Measurements from ENCODE around the gene EVA1B. TPM values are rescaled to one million over a fixed set of nuclear protein-coding genes. Genes with fewer than 3 reads are reported as not detected.

The EVA1B gene
- total and polyA plus RNA-seq, 2 of the 13 experiments (the other 11 are each of a cell fraction or from before 2014, with no cell fraction given): 3.9 to 6.6 TPM

Other genes starting within 250 kb of the EVA1B start
- gene TEKT2, start 239.6 kb downstream of the EVA1B start, total RNA-seq (2016; rRNA removed; fragmentation: Illumina TruSeq; extraction: Trizol): 0.31 and 0.35 TPM in 2 replicates
- gene TEKT2, start 239.6 kb downstream of the EVA1B start, polyA plus RNA-seq (2011; rRNA removed): 0.24 and 0.38 TPM in 2 replicates
- 30.6 and 31.7 TPM in 2 replicates for gene ADPRS, start 234.8 kb downstream of the EVA1B start, total RNA-seq (2016; rRNA removed; fragmentation: Illumina TruSeq; extraction: Trizol)
- 36.4 and 36.6 TPM in 2 replicates for gene ADPRS, start 234.8 kb downstream of the EVA1B start, polyA plus RNA-seq (2011; rRNA removed)
- 0.04 and 0.24 TPM in 2 replicates for gene COL8A2, start 198.4 kb downstream of the EVA1B start, total RNA-seq (2016; rRNA removed; fragmentation: Illumina TruSeq; extraction: Trizol)
- 0.13 and 0.24 TPM in 2 replicates for gene COL8A2, start 198.4 kb downstream of the EVA1B start, polyA plus RNA-seq (2011; rRNA removed)
- 62.4 and 66.7 TPM in 2 replicates for gene TRAPPC3, start 174.2 kb downstream of the EVA1B start, total RNA-seq (2016; rRNA removed; fragmentation: Illumina TruSeq; extraction: Trizol)
- gene TRAPPC3, start 174.2 kb downstream of the EVA1B start, polyA plus RNA-seq (2011; rRNA removed): 48.0 and 53.7 TPM in 2 replicates
- gene MAP7D1, start 167.5 kb downstream of the EVA1B start, total RNA-seq (2016; rRNA removed; fragmentation: Illumina TruSeq; extraction: Trizol): 5.5 and 7.2 TPM in 2 replicates
- gene MAP7D1, start 167.5 kb downstream of the EVA1B start, polyA plus RNA-seq (2011; rRNA removed): 5.6 and 6.8 TPM in 2 replicates
- 92.6 and 127 TPM in 2 replicates for gene THRAP3, start 99.2 kb downstream of the EVA1B start, total RNA-seq (2016; rRNA removed; fragmentation: Illumina TruSeq; extraction: Trizol)
- 45.0 and 48.3 TPM in 2 replicates for gene THRAP3, start 99.2 kb downstream of the EVA1B start, polyA plus RNA-seq (2011; rRNA removed)
- 1.4 and 5.1 TPM in 2 replicates for gene SH3D21, start 17.3 kb downstream of the EVA1B start, total RNA-seq (2016; rRNA removed; fragmentation: Illumina TruSeq; extraction: Trizol)
- 8.6 and 8.7 TPM in 2 replicates for gene SH3D21, start 17.3 kb downstream of the EVA1B start, polyA plus RNA-seq (2011; rRNA removed)
- 33.8 and 40.1 TPM in 2 replicates for gene STK40, start 62.3 kb upstream of the EVA1B start, total RNA-seq (2016; rRNA removed; fragmentation: Illumina TruSeq; extraction: Trizol)
- 35.1 and 49.2 TPM in 2 replicates for gene STK40, start 62.3 kb upstream of the EVA1B start, polyA plus RNA-seq (2011; rRNA removed)
- 14.0 and 17.0 TPM in 2 replicates for gene LSM10, start 74.3 kb upstream of the EVA1B start, total RNA-seq (2016; rRNA removed; fragmentation: Illumina TruSeq; extraction: Trizol)
- gene LSM10, start 74.3 kb upstream of the EVA1B start, polyA plus RNA-seq (2011; rRNA removed): 52.0 and 61.6 TPM in 2 replicates
- gene OSCP1, start 126.8 kb upstream of the EVA1B start, total RNA-seq (2016; rRNA removed; fragmentation: Illumina TruSeq; extraction: Trizol): 0.60 and 0.86 TPM in 2 replicates
- 0.84 and 0.85 TPM in 2 replicates for gene OSCP1, start 126.8 kb upstream of the EVA1B start, polyA plus RNA-seq (2011; rRNA removed)
- 113 and 137 TPM in 2 replicates for gene MRPS15, start 140.7 kb upstream of the EVA1B start, total RNA-seq (2016; rRNA removed; fragmentation: Illumina TruSeq; extraction: Trizol)
- 53.3 and 59.0 TPM in 2 replicates for gene MRPS15, start 140.7 kb upstream of the EVA1B start, polyA plus RNA-seq (2011; rRNA removed)
- gene CSF3R, start 159.3 kb upstream of the EVA1B start, total RNA-seq (2016; rRNA removed; fragmentation: Illumina TruSeq; extraction: Trizol): 3.5 and 11.9 TPM in 2 replicates
- gene CSF3R, start 159.3 kb upstream of the EVA1B start, polyA plus RNA-seq (2011; rRNA removed): 28.8 and 45.4 TPM in 2 replicates